Measurements from ENCODE around the gene NRARP. TPM values are rescaled to one million over a fixed set of nuclear protein-coding genes. Genes with fewer than 3 reads are reported as not detected.
A peak's percentile ranks its signal among the peaks of the same experiment; 100 is the strongest.
"Not testable (repeated sequence)": the region's sequence is repeated elsewhere in the genome, so short reads cannot be mapped to it uniquely, and the experiment has no call there.

The NRARP gene
- total and polyA plus RNA-seq, 2 donors from 2014 or later, result 1.7 to 4.7 TPM

GRCh38 chr9:137263506-137263905 is 38.6 kb downstream of the NRARP start:
- Histone ChIP-seq H3K4me1 (ENCODE audit: control insufficient read depth in 2 of 3, insufficient read depth in 2 of 3, low read depth in 1 of 3, low read length in 3 of 3) (peaks cover 0 to 5% (median under 1%) of the 10 kb centered on the region in 3 donors), H3K9me3 (ENCODE audit: control insufficient read depth in 2 of 3, insufficient read depth in 1 of 3, low read length in 3 of 3) (no peaks in the 10 kb centered on the region), H3K27me3 (ENCODE audit: control insufficient read depth, insufficient read depth, low read length) (no peaks in the 10 kb centered on the region), H3K9ac (ENCODE audit: low read length in 3 of 3) (no peak overlapping the region), H3K4me3 (ENCODE audit: low read length in 3 of 3) (no peak overlapping the region), H3K36me3 (ENCODE audit: control insufficient read depth in 2 of 3, insufficient read depth in 3 of 3, low read length in 3 of 3) (peaks cover 2 to 12% (median 4%) of the 10 kb centered on the region in 3 donors), H3K27ac (ENCODE audit: low read depth in 2 of 2, low read length in 2 of 2) (no peak overlapping the region)
- peak in 1 of 5 donors; percentile 66 for DNase-seq
- FAIRE-seq, result no peak
- intact Hi-C loops (cut with DNase I), result no loop called here
- no peak for TF ChIP-seq CTCF (IDR thresholded peaks at IDR 0.05; ENCODE audit: borderline replicate concordance, extremely low read depth, insufficient read depth)

DNA sequence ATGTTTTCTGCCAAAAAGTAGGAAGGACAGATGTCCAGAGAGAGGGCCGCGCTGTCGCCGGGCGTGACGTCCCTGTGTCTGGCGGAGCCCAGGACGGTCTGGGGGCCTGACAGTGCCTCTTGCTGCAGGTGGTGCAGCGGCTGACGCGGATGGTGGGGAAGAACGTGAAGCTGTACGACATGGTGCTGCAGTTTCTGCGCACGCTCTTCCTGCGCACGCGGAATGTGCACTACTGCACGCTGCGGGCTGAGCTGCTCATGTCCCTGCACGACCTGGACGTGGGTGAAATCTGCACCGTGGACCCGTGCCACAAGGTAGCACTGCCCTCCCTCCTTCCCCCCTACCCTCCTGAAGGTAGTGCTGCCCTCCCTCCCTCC is 39.2 kb downstream of the NRARP start:
- peak in 1 of 5 donors; percentile 79 for DNase-seq
- TF ChIP-seq CTCF (IDR thresholded peaks at IDR 0.05; ENCODE audit: borderline replicate concordance, extremely low read depth, insufficient read depth), result no peak

DNA sequence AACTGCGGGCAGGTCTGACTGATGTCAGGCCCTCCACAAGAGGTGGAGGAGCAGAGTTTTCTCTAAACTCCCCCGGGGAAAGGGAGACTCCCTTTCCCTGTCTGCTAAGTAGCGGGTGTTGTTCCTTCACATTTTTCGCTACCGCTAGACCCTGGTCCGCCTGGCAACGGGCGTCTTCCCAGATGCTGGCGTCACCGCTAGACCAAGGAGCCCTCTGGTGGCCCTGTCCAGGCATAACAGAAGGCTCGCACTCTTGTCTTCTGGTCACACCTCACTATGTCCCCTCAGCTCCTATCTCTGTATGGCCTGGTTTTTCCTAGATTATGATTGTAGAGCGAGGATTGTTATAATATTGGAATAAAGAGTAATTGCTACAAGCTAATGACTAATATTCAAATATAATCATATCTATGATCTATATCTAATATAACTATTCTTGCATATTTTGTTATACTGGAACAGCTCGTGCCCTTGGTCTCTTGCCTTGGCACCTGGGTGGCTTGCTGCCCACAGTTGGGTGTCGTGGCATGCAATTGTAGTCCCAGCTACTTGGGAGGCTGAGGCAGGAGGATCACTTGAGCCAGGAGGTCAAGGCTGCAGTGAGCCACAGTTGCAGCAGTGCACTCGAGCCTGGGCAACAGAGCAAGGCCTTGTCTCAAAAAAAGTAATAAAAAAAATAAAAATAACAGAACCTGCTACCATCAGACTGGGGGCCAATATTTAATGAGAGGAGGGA is 39.7 kb downstream of the NRARP start:
- peaks cover 2 to 12% (median 4%) of the 10 kb centered on the region in 3 donors for H3K36me3 ChIP-seq (ENCODE audit: control insufficient read depth in 2 of 3, insufficient read depth in 3 of 3, low read length in 3 of 3)
- FAIRE-seq; H3K4me1 ChIP-seq (ENCODE audit: control insufficient read depth in 2 of 3, insufficient read depth in 2 of 3, low read depth in 1 of 3, low read length in 3 of 3); H3K9ac ChIP-seq (ENCODE audit: low read length in 3 of 3); H3K27me3 ChIP-seq (ENCODE audit: control insufficient read depth, insufficient read depth, low read length); H3K9me3 ChIP-seq (ENCODE audit: control insufficient read depth in 2 of 3, insufficient read depth in 1 of 3, low read length in 3 of 3); intact Hi-C loops (cut with DNase I); H3K27ac ChIP-seq (ENCODE audit: low read depth in 2 of 2, low read length in 2 of 2); H3K4me3 ChIP-seq (ENCODE audit: low read length in 3 of 3): not testable (repeated sequence)
- DNase-seq, result peak in 1 of 5 donors; percentile 70
- peak; percentile 2 for TF ChIP-seq CTCF (IDR thresholded peaks at IDR 0.05; ENCODE audit: borderline replicate concordance, extremely low read depth, insufficient read depth)

More for the DNA sequence above, 39.2 kb downstream of the NRARP start:
- Histone ChIP-seq H3K27me3 (ENCODE audit: control insufficient read depth, insufficient read depth, low read length) (no peaks in the 10 kb centered on the region), H3K4me3 (ENCODE audit: low read length in 3 of 3) (no peak overlapping the region), H3K27ac (ENCODE audit: low read depth in 2 of 2, low read length in 2 of 2) (no peak overlapping the region), H3K4me1 (ENCODE audit: control insufficient read depth in 2 of 3, insufficient read depth in 2 of 3, low read depth in 1 of 3, low read length in 3 of 3) (peaks cover 0 to 2% (median 0%) of the 10 kb centered on the region in 3 donors), H3K9me3 (ENCODE audit: control insufficient read depth in 2 of 3, insufficient read depth in 1 of 3, low read length in 3 of 3) (no peaks in the 10 kb centered on the region), H3K9ac (ENCODE audit: low read length in 3 of 3) (no peak overlapping the region), H3K36me3 (ENCODE audit: control insufficient read depth in 2 of 3, insufficient read depth in 3 of 3, low read length in 3 of 3) (peaks cover 2 to 12% (median 4%) of the 10 kb centered on the region in 3 donors)
- no peak for FAIRE-seq
- intact Hi-C loops (cut with DNase I), result no loop called here

Measured in kidney (tissue), 14 donors.